IMR-90 (cell line): ENCODE data around the gene KIFC3.
"Not testable (repeated sequence)": the region's sequence is repeated elsewhere in the genome, so short reads cannot be mapped to it uniquely, and the experiment has no call there.

Experiments
- BHLHE40 ChIP-seq: fragments of 150-350 bp; IDR thresholded peaks from 2 replicates; pipeline ENCODE4 v1.6.1; 2016; ENCODE audit warnings: mild to moderate bottlenecking, low read depth, low read length
- CHD1 ChIP-seq: IDR thresholded peaks from 2 replicates; pipeline ENCODE4 v1.6.1; 2012; ENCODE audit warnings: low read depth, low read length, improper control_type of control experiment
- CTCF ChIP-seq: conservative IDR thresholded peaks from 2 replicates; pipeline ENCODE4 v1.5.1; 2012; ENCODE audit warnings: mild to moderate bottlenecking, low read depth, low read length, improper control_type of control experiment
- MAFK ChIP-seq: IDR thresholded peaks from 2 replicates; pipeline ENCODE4 v1.6.1; 2012; ENCODE audit warnings: low read depth, low read length, improper control_type of control experiment

- not testable (repeated sequence) for TF ChIP-seq CTCF, MAFK, CHD1, BHLHE40
Observed at GRCh38 chr16:57782607-57783055, 19.7 kb downstream of the KIFC3 start.
